Measurements from ENCODE around the gene MESP1.

- TF ChIP-seq CTCF (IDR thresholded peaks at IDR 0.05) (no peak), POLR2A (IDR thresholded peaks at IDR 0.05) (no peak), EP300 (IDR thresholded peaks at IDR 0.05) (no peak)
Measured at GRCh38 chr15:89714775-89715174, 36.3 kb downstream of the MESP1 start.
